WERI-Rb-1 (cell line): ENCODE measurements around the gene GPR158.

Experiments
- DNase-seq: peaks from one replicate; pipeline ENCODE4 v3.0.0-alpha.2; 2020
- H3K27ac ChIP-seq: fragments of 250-450 bp; sonication (Bioruptor Pico); 2 replicates; pipeline ENCODE4 v1.5.1; 2020; ENCODE audit warnings: mild to moderate bottlenecking, moderate library complexity
- H3K27me3 ChIP-seq: fragments of 250-450 bp; sonication (Bioruptor Pico); 2 replicates; pipeline ENCODE4 v1.5.1; 2021; ENCODE audit warnings: mild to moderate bottlenecking, low read depth, moderate library complexity; ENCODE audit not compliant: insufficient read depth, severe bottlenecking
- H3K36me3 ChIP-seq: fragments of 250-450 bp; sonication (Bioruptor Pico); 2 replicates; pipeline ENCODE4 v1.5.1; 2020; ENCODE audit warnings: mild to moderate bottlenecking, moderate library complexity
- H3K4me3 ChIP-seq: 2 replicates; pipeline ENCODE4 v1.5.1; 2011; ENCODE audit warnings: low read depth, mild to moderate bottlenecking, control low read depth, low read length
- H3K9me3 ChIP-seq: fragments of 250-450 bp; sonication (Bioruptor Pico); 2 replicates; pipeline ENCODE4 v1.5.1; 2021; ENCODE audit warnings: mild to moderate bottlenecking, moderate library complexity; ENCODE audit not compliant: severe bottlenecking
- TF ChIP-seq, protein P1 (sequence below): IDR thresholded peaks from 2 replicates; pipeline ENCODE4 v1.5.1; 2011; ENCODE audit warnings: low read depth, mild to moderate bottlenecking, control low read depth, inconsistent platforms, low read length

GPR158 gene

DNA sequence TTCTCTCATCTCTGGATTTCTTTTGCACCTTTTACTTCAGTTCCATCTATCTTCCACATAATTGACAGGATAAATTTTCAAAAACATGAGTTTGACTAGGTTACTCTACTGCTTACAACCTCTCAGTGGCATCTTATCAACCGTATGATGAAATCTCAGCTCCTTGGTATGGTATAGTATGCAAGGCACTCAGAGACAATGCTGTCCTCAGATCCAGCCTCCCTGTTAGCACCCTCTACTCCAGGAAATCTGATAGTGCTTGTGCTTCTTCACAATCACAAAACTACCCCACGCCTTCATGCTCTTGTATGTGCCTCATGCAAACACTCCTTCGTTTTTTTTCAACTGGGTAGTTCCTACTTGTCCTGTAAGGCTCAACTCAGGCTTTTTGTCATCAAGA is 330.7 kb downstream of the GPR158 start:
- no peak overlapping the region for H3K27ac ChIP-seq
- H3K4me3 ChIP-seq: no peak overlapping the region
- no peaks in the 10 kb centered on the region for H3K36me3 ChIP-seq
- no peaks in the 10 kb centered on the region for H3K27me3 ChIP-seq
- no peak for DNase-seq
- TF ChIP-seq, protein P1, sequence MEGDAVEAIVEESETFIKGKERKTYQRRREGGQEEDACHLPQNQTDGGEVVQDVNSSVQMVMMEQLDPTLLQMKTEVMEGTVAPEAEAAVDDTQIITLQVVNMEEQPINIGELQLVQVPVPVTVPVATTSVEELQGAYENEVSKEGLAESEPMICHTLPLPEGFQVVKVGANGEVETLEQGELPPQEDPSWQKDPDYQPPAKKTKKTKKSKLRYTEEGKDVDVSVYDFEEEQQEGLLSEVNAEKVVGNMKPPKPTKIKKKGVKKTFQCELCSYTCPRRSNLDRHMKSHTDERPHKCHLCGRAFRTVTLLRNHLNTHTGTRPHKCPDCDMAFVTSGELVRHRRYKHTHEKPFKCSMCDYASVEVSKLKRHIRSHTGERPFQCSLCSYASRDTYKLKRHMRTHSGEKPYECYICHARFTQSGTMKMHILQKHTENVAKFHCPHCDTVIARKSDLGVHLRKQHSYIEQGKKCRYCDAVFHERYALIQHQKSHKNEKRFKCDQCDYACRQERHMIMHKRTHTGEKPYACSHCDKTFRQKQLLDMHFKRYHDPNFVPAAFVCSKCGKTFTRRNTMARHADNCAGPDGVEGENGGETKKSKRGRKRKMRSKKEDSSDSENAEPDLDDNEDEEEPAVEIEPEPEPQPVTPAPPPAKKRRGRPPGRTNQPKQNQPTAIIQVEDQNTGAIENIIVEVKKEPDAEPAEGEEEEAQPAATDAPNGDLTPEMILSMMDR: no peak
- no peaks in the 10 kb centered on the region for H3K9me3 ChIP-seq

DNA sequence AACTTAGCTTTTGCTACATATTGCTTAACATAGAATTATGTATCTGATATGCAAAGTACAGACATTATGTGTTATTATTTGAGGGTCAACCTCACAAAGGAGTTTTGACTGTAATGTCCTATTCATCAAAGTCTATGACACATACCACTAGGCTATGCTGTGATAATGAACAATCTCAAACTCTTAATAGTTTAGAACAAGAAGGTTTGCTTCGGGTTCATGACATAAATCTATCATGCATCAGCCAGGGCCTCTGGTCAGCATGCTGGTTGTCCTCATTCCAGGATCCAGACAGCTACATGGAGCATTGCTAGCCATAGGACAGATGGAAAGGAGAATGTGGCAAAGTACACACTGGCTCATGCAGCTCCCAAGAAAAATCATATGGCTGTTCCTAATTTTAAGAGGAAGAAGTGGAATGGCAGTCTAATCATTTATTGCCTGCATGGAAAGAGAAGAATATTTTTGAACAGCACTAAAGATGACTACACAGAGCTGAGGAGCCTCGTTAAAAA is 332.1 kb downstream of the GPR158 start:
- no peaks in the 10 kb centered on the region for H3K9me3 ChIP-seq
- H3K4me3 ChIP-seq: no peak overlapping the region
- DNase-seq: no peak
- no peaks in the 10 kb centered on the region for H3K27me3 ChIP-seq
- H3K36me3 ChIP-seq: no peaks in the 10 kb centered on the region
- no peak overlapping the region for H3K27ac ChIP-seq
- TF ChIP-seq, protein P1: no peak

- no peak overlapping the region for H3K4me3 ChIP-seq
- no peaks in the 10 kb centered on the region for H3K9me3 ChIP-seq
- TF ChIP-seq, protein P1: no peak
- no peak for DNase-seq
- no peaks in the 10 kb centered on the region for H3K36me3 ChIP-seq
- no peaks in the 10 kb centered on the region for H3K27me3 ChIP-seq
- no peak overlapping the region for H3K27ac ChIP-seq
These were observed 333.5 kb downstream of the GPR158 start for GRCh38 chr10:25508112-25508815.

DNA sequence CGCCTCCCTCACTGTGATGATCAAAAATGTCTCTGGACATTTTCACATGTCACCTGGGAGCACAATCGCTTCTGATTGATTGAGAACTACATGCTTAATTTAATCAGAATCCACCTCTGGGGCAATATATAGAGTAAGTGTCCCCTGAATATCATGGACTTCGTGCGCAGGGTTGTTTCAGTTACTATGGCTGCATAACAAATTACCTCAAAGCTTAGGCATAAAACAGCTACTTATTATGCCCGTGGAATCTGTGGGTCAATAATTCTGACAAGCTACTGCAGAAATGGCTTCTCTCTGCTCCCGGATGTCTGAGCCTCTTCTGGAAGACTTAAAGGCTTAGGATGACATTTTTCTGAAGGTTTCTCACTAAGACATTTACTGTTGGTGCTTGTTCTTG is 334.4 kb downstream of the GPR158 start:
- Histone ChIP-seq H3K9me3 (no peaks in the 10 kb centered on the region), H3K27me3 (no peaks in the 10 kb centered on the region), H3K36me3 (no peaks in the 10 kb centered on the region), H3K27ac (no peak overlapping the region), H3K4me3 (no peak overlapping the region)
- TF ChIP-seq, protein P1: no peak
- DNase-seq: no peak

DNA sequence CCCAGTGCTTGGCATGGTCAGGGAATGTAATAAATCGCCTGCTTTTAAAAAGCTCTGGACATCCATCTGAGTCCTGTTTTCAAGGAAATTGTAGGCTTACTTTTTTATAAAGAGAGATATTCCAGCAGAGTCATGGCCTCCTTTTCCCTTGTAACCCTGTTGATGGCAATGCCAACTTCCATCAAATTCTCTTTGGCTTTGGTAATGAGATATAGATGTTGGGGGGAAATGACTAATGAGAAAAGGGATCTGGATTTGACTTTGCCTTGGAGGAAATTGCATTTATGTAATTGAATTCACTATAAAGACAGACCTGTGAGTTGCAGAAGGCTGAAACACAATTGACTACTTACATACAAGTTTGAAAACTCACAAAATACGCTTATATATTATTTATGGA is 347.5 kb downstream of the GPR158 start:
- DNase-seq: no peak
- H3K27ac ChIP-seq: no peak overlapping the region

More for the DNA sequence above, 347.5 kb downstream of the GPR158 start:
- H3K9me3 ChIP-seq: no peaks in the 10 kb centered on the region
- no peaks in the 10 kb centered on the region for H3K36me3 ChIP-seq
- no peak overlapping the region for H3K4me3 ChIP-seq
- H3K27me3 ChIP-seq: no peaks in the 10 kb centered on the region
- TF ChIP-seq, protein P1: no peak
